HepG2 (cell line): ENCODE results near the gene CCDC69. TPM values are rescaled to one million over a fixed set of nuclear protein-coding genes. Genes with fewer than 3 reads are reported as not detected.

Experiments used
- ATAC-seq: fragments of 200-7000 bp; cut with Tn5 transposase; 3 replicates; pipeline ENCODE4 v1.9.1; 2020; ENCODE audit warnings: mild to moderate bottlenecking, moderate library complexity
- BruUV-seq: library from RNA; stranded (reverse); fragments of 400-500 nt; replicated peaks from 2 replicates; lab custom pipeline; 2021; lab: Mats Ljungman, UMichigan
- CTCF ChIA-PET: fragments of 300-600 bp; formaldehyde crosslinking; extraction: SDS; loops from one replicate; lab custom pipeline; 2021; ENCODE audit warnings: low total read pairs, inconsistent platforms, low intra/inter-chr PET ratio; lab: Yijun Ruan, JAX
- POLR2A ChIA-PET: fragments of 350-600 bp; sonication (Branson Sonifier 250); formaldehyde crosslinking; loops from one replicate; lab custom pipeline; 2020; ENCODE audit warnings: antibody characterized with exemption, inconsistent platforms; lab: Yijun Ruan, JAX
- DNase-seq: peaks from one replicate; pipeline ENCODE4 v3.0.0-alpha.2; 2015; ENCODE audit warnings: low spot score
- FAIRE-seq: peaks from 3 replicates; lab custom pipeline; 2011; peaks lifted over from hg19 to GRCh38; lab: Jason Lieb, UNC
- H2AFZ ChIP-seq: one replicate; pipeline ENCODE4 v1.6.1; 2011; ENCODE audit warnings: low read length, inconsistent platforms
- H3K27ac ChIP-seq: fragments of 300-600 bp; 3 replicates; pipeline ENCODE4 v1.8.0; 2011; ENCODE audit warnings: mixed run types, mild to moderate bottlenecking, mixed read lengths, low read length, inconsistent platforms; ENCODE audit not compliant: insufficient read depth; ENCODE audit errors: extremely low read length
- H3K27me3 ChIP-seq, 2 experiments: fragments of 200-600 bp in 1 of 2; 2 replicates in 1 of 2; 3 replicates in 1 of 2; pipeline versions ENCODE4 v1.6.0 to v1.8.0; 2011; ENCODE audit warnings: low read length in 2 of 2, mild to moderate bottlenecking in 2 of 2, moderate library complexity in 2 of 2, inconsistent platforms in 1 of 2; ENCODE audit not compliant: insufficient read depth in 2 of 2, control insufficient read depth in 1 of 2
- H3K36me3 ChIP-seq, 2 experiments: fragments of 200-600 bp in 1 of 2; replicated peaks in 1 of 2; 2 replicates in 1 of 2; 3 replicates in 1 of 2; pipeline versions ENCODE4 v1.5.1 to v1.8.0; 2011; ENCODE audit warnings: low read length in 2 of 2, inconsistent platforms in 1 of 2; ENCODE audit not compliant: insufficient read depth in 2 of 2, control insufficient read depth in 1 of 2
- H3K4me1 ChIP-seq: 2 replicates; pipeline ENCODE4 v1.5.1; 2012; ENCODE audit warnings: low read length, inconsistent platforms; ENCODE audit not compliant: insufficient read depth
- H3K4me2 ChIP-seq: 2 replicates; pipeline ENCODE4 v1.6.0; 2011; ENCODE audit warnings: low read depth, low read length, inconsistent platforms
- H3K4me3 ChIP-seq, 3 experiments: fragments of 200-600 bp in 1 of 3; sonication (generic), shearing (Covaris generic) in 1 of 3; replicated peaks in 1 of 3; 2 replicates each; pipeline ENCODE4 v1.5.1; 2011 to 2016; ENCODE audit warnings: low read length in 3 of 3, inconsistent platforms in 2 of 3, low read depth in 2 of 3, mild to moderate bottlenecking in 2 of 3, control low read depth in 1 of 3, mixed read lengths in 1 of 3; ENCODE audit not compliant: insufficient read depth in 1 of 3
- H3K79me2 ChIP-seq: one replicate; pipeline ENCODE4 v1.6.1; 2011; ENCODE audit warnings: low read length, inconsistent platforms; ENCODE audit not compliant: insufficient read depth
- H3K9ac ChIP-seq: 2 replicates; pipeline ENCODE4 v1.6.0; 2011; ENCODE audit warnings: mild to moderate bottlenecking, low read depth, low read length, inconsistent platforms; ENCODE audit not compliant: insufficient read depth
- H3K9me3 ChIP-seq: 2 replicates; pipeline ENCODE4 v1.5.1; 2012; ENCODE audit warnings: mild to moderate bottlenecking, low read length
- H4K20me1 ChIP-seq: 2 replicates; pipeline ENCODE4 v1.6.0; 2011; ENCODE audit warnings: inconsistent platforms, mild to moderate bottlenecking, low read length, moderate library complexity; ENCODE audit not compliant: insufficient read depth
- FOSL2 ChIP-seq: sonication (generic); formaldehyde crosslinking; IDR thresholded peaks from 2 replicates; pipeline ENCODE4 v1.4.0; 2020; ENCODE audit warnings: missing genetic modification reagents
- HOXA3 ChIP-seq: sonication (generic); formaldehyde crosslinking; IDR thresholded peaks from 2 replicates; pipeline ENCODE4 v1.5.0; 2020; ENCODE audit warnings: missing genetic modification reagents
- MAZ ChIP-seq, 2 experiments: sonication (generic) in 1 of 2; formaldehyde crosslinking in 1 of 2; IDR thresholded peaks; 2 replicates each; pipeline versions ENCODE4 v1.5.0 to v1.6.1; 2012 to 2020; ENCODE audit warnings: low read depth in 2 of 2, mild to moderate bottlenecking in 2 of 2, borderline replicate concordance in 1 of 2, improper control_type of control experiment in 1 of 2, low read length in 1 of 2, missing genetic modification reagents in 1 of 2, moderate library complexity in 1 of 2
- NR2F6 ChIP-seq, 2 experiments: IDR thresholded peaks; 2 replicates each; pipeline ENCODE4 v1.6.1; 2016; ENCODE audit warnings: antibody characterized with exemption in 1 of 2, mild to moderate bottlenecking in 1 of 2
- PRMT3 ChIP-seq: sonication (generic); formaldehyde crosslinking; IDR thresholded peaks from 2 replicates; pipeline ENCODE4 v1.8.1; 2022; ENCODE audit warnings: low read depth, mild to moderate bottlenecking, moderate library complexity, missing genetic modification reagents, borderline replicate concordance
- U2AF1 ChIP-seq: fragments of 200-400 bp; formaldehyde crosslinking; optimal IDR thresholded peaks from 2 replicates; pipeline ENCODE3; 2017; ENCODE audit warnings: mild to moderate bottlenecking, low read depth, low read length
- ZBTB21 ChIP-seq: sonication (generic); formaldehyde crosslinking; IDR thresholded peaks from 2 replicates; pipeline ENCODE4 v1.4.0; 2020; ENCODE audit warnings: missing genetic modification reagents
- ZNF296 ChIP-seq: sonication (generic); formaldehyde crosslinking; conservative IDR thresholded peaks from 2 replicates; pipeline ENCODE4 v1.5.0; 2020; ENCODE audit warnings: mild to moderate bottlenecking, missing genetic modification reagents
- WGBS: methylation state at CpG from one replicate; pipeline ENCODE4 v1.1.6; 2017; ENCODE audit warnings: low lambda C conversion rate; 5-methylcytosine and 5-hydroxymethylcytosine counted together
- in situ Hi-C: cut with HindIII; loops from 2 replicates; pipeline ENCODE4 v1.10.0; 2017; ENCODE audit warnings: low pct_unique_long_range_greater_than_20kb; ENCODE audit not compliant: extremely low pct_ligation_motif_present
- intact Hi-C: fragments of 100-400 bp; cut with micrococcal nuclease; formaldehyde crosslinking; loops from one replicate; pipeline ENCODE4 v1.10.0; 2022; ENCODE audit not compliant: unreplicated experiment
- polyA plus RNA-seq, 8 experiments: library from polyadenylated mRNA; depleted of rRNA in 3 of 8; stranded (reverse) in 7 of 8; unstranded in 1 of 8; fragments of >200 nt; fragmentation: Illumina TruSeq in 4 of 8; extraction: Trizol in 4 of 8; gene quantifications; 2 replicates each; pipeline versions ENCODE4 v1.2.1 to v1.2.3, GENCODE V29; 2011 to 2016; ENCODE audit warnings: low read depth in 4 of 8, missing spikeins in 1 of 8, mixed read lengths in 1 of 8; ENCODE audit not compliant: insufficient read depth in 1 of 8
- total RNA-seq, 5 experiments: library from RNA; depleted of rRNA; stranded (reverse); fragments of >200 nt; fragmentation: Illumina TruSeq; extraction: Trizol; gene quantifications; 2 replicates each; pipeline ENCODE4 v1.2.3, GENCODE V29; 2016; ENCODE audit warnings: low read depth in 1 of 5
- TF ChIP-seq, protein P1 (sequence below): sonication (generic); formaldehyde crosslinking; conservative IDR thresholded peaks from 2 replicates; pipeline ENCODE4 v1.4.0; 2020; ENCODE audit warnings: missing genetic modification reagents
- TF ChIP-seq, protein P2 (sequence below): sonication (generic); formaldehyde crosslinking; IDR thresholded peaks from 2 replicates; pipeline ENCODE4 v1.4.0; 2020; ENCODE audit warnings: missing genetic modification reagents
- TF ChIP-seq, protein P3 (sequence below): sonication (generic); formaldehyde crosslinking; IDR thresholded peaks from 2 replicates; pipeline ENCODE4 v1.4.0; 2020; ENCODE audit warnings: missing genetic modification reagents, borderline replicate concordance
- TF ChIP-seq, protein P4 (sequence below): fragments of 450-650 bp; IDR thresholded peaks from 2 replicates; pipeline ENCODE4 v1.6.1; 2016

The CCDC69 gene
- total and polyA plus RNA-seq, 2 of the 13 experiments (the other 11 are each of a cell fraction or from before 2014, with no cell fraction given), result 12.2 to 45.2 TPM

DNA sequence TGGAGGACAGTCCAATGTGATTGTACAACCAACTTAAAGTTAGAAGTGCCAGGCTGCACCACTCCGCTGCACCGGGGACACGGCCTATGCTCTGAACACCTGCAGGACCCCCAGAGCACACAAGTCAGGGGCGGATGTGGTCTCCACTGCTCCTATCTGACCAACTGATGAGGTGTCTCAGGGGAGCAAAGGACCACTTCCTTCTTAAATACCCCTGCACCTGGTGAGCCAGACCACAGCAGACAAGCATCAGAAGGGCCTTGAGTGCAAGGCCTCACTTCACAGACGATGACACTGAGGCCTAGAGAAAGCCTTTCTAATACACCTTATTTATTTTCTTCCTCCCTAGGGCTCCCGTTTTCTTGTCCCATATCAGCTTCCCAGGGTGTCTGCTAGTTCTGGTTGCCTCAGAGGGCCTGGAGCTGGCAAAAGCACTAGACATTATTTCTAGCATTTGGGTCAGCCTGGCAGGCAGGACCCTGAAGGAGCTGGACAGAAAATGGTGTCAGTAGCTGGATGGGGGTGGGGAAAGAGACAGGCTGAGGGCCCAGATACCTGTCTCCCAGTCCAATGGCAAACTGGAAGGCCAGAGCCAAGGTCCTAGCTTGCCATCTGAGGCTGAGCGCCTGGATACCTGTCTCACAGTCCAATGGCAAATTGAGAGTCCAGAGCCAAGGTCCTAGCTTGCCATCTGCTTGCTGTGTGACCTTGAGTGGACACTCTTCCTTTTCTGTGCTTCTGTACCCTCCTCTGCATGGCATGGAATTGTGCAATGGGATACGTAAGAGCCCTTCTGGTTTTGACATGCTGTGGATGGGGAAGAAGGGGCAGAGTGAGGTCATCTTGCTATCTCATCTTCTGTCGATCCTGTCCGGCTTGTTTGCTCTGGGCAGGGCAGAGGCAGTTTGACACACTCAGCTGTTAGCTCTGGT is 9.0 kb downstream of the CCDC69 start (continued):
- no peak for TF ChIP-seq ZNF296 (CRISPR knock-in tag)
- TF ChIP-seq FOSL2, result peak; percentile 45; the same call in 1 of the 2 replicates
- TF ChIP-seq, protein P1, sequence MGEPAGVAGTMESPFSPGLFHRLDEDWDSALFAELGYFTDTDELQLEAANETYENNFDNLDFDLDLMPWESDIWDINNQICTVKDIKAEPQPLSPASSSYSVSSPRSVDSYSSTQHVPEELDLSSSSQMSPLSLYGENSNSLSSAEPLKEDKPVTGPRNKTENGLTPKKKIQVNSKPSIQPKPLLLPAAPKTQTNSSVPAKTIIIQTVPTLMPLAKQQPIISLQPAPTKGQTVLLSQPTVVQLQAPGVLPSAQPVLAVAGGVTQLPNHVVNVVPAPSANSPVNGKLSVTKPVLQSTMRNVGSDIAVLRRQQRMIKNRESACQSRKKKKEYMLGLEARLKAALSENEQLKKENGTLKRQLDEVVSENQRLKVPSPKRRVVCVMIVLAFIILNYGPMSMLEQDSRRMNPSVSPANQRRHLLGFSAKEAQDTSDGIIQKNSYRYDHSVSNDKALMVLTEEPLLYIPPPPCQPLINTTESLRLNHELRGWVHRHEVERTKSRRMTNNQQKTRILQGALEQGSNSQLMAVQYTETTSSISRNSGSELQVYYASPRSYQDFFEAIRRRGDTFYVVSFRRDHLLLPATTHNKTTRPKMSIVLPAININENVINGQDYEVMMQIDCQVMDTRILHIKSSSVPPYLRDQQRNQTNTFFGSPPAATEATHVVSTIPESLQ (CRISPR knock-in tag), result no peak
- TF ChIP-seq ZBTB21 (CRISPR knock-in tag), result peak; percentile 81; the same call in 1 of the 2 replicates
- peak; percentile 61 for TF ChIP-seq HOXA3 (CRISPR knock-in tag)

DNA sequence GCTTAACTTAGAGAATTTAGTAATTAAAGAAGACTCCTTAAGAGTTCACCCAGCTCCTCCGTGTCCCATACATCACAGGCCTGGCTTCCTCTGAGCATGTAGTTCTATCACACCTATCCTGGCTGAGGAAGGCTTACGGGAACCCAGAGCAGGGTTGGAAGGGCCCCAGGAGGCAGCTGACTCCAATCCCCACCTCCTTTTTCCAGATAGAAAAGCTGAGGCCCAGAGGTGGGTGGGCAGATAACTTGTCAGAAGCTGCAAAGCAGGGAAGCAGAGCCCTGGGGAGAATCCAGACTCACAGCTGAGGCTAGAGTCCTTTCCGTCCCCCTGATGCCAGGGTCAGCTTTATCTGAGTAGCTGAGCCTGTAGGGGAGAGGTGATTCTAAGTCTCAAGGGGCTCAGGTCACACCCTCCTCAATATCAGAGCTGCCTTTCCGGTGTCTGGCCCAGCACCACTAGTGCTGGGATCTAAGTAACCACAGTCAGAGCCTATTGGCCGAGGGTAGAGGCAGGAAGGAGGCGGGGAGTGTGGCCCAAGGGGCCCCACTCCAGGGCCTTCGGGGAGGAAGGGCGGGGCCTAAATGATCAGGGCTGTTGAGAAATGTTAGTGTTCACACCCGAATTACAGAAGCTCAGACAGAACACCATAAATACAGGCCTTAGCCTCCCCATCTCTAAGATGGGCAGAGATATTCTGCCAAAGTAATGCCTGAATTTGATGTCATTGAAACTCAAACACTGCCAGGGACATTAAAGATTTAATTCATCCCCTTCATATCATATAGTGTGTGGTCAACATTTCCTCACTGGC is 9.9 kb downstream of the CCDC69 start:
- POLR2A ChIA-PET, result interaction anchor here (0.6 to 2.5 kb wide), 5 partner anchors 10 to 68 kb away, joined by 3 to 12 read pairs (median 4); partner anchors contain the start of genes CCDC69 and GM2A
- DNase-seq, result peak; percentile 45
- TF ChIP-seq NR2F6 (IDR thresholded peaks at IDR 0.05), result no peak
- TF ChIP-seq NR2F6 (CRISPR knock-in tag; IDR thresholded peaks at IDR 0.05), result no peak
- peak; percentile 32; the same call in 1 of the 2 replicates for TF ChIP-seq MAZ (IDR thresholded peaks at IDR 0.05; ENCODE audit: borderline replicate concordance, low read depth, low read length)
- TF ChIP-seq MAZ (CRISPR knock-in tag; IDR thresholded peaks at IDR 0.05; ENCODE audit: low read depth), result no peak
- no peak for TF ChIP-seq PRMT3 (CRISPR knock-in tag)
- TF ChIP-seq, protein P2, sequence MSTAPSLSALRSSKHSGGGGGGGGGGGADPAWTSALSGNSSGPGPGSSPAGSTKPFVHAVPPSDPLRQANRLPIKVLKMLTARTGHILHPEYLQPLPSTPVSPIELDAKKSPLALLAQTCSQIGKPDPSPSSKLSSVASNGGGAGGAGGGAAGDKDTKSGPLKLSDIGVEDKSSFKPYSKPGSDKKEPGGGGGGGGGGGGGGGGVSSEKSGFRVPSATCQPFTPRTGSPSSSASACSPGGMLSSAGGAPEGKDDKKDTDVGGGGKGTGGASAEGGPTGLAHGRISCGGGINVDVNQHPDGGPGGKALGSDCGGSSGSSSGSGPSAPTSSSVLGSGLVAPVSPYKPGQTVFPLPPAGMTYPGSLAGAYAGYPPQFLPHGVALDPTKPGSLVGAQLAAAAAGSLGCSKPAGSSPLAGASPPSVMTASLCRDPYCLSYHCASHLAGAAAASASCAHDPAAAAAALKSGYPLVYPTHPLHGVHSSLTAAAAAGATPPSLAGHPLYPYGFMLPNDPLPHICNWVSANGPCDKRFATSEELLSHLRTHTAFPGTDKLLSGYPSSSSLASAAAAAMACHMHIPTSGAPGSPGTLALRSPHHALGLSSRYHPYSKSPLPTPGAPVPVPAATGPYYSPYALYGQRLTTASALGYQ (CRISPR knock-in tag), result no peak
- TF ChIP-seq, protein P3, sequence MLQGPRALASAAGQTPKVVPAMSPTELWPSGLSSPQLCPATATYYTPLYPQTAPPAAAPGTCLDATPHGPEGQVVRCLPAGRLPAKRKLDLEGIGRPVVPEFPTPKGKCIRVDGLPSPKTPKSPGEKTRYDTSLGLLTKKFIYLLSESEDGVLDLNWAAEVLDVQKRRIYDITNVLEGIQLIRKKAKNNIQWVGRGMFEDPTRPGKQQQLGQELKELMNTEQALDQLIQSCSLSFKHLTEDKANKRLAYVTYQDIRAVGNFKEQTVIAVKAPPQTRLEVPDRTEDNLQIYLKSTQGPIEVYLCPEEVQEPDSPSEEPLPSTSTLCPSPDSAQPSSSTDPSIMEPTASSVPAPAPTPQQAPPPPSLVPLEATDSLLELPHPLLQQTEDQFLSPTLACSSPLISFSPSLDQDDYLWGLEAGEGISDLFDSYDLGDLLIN (CRISPR knock-in tag), result no peak
- TF ChIP-seq, protein P4, sequence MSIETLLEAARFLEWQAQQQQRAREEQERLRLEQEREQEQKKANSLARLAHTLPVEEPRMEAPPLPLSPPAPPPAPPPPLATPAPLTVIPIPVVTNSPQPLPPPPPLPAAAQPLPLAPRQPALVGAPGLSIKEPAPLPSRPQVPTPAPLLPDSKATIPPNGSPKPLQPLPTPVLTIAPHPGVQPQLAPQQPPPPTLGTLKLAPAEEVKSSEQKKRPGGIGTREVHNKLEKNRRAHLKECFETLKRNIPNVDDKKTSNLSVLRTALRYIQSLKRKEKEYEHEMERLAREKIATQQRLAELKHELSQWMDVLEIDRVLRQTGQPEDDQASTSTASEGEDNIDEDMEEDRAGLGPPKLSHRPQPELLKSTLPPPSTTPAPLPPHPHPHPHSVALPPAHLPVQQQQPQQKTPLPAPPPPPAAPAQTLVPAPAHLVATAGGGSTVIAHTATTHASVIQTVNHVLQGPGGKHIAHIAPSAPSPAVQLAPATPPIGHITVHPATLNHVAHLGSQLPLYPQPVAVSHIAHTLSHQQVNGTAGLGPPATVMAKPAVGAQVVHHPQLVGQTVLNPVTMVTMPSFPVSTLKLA, result no peak
- no peak for TF ChIP-seq U2AF1

More for the DNA sequence above, 9.9 kb downstream of the CCDC69 start:
- no peaks in the 10 kb centered on the region for H3K27me3 ChIP-seq
- no TSS peak for BruUV-seq
- intact Hi-C loops, result no loop called here
- peak overlapping the region in 1 of 3 experiments; percentile 44; a peak in 2 of 6 replicates for H3K4me3 ChIP-seq
- H2AFZ ChIP-seq, result no peak overlapping the region
- peak overlapping the region; percentile 59 for H3K4me2 ChIP-seq
- H3K36me3 ChIP-seq, result no peaks in the 10 kb centered on the region
- WGBS, result 39% methylated on average over 8 of the region's 9 CpGs
- in situ Hi-C loops, result no loop called here
- peaks cover 49% of the 10 kb centered on the region for H3K4me1 ChIP-seq
- peak overlapping the region; percentile 32; the same call in 1 of the 2 replicates for H3K9ac ChIP-seq
- no peaks in the 10 kb centered on the region for H3K9me3 ChIP-seq
- peak; percentile 90 for ATAC-seq
- CTCF ChIA-PET, result no interaction called here
- no peak overlapping the region for H3K27ac ChIP-seq
- FAIRE-seq, result peak; percentile 30
- H3K79me2 ChIP-seq, result no peaks in the 10 kb centered on the region
- no peaks in the 10 kb centered on the region for H4K20me1 ChIP-seq
